Transverse colon (tissue), 4 donors: ENCODE measurements around the gene CDC42BPB.

ENCODE experiments used
- CTCF ChIP-seq, 5 experiments: fragments of 200-600 bp in 3 of 5; fragments of 450-650 bp in 2 of 5; sonication (generic) in 3 of 5; IDR thresholded peaks; 1 replicate in 2 of 5; 2 replicates in 3 of 5; pipeline ENCODE4 v1.5.1; 2016 to 2017; ENCODE audit warnings: antibody characterized with exemption in 5 of 5, inconsistent platforms in 3 of 5, mild to moderate bottlenecking in 2 of 5, moderate library complexity in 1 of 5
- EP300 ChIP-seq: sonication (generic); formaldehyde crosslinking; IDR thresholded peaks from one replicate; pipeline ENCODE4 v1.6.1; 2017; ENCODE audit warnings: antibody characterized with exemption, low read depth
- POLR2A ChIP-seq: fragments of 450-650 bp; IDR thresholded peaks from one replicate; pipeline ENCODE4 v1.6.1; 2016; ENCODE audit warnings: antibody characterized with exemption, mild to moderate bottlenecking, moderate library complexity
- POLR2AphosphoS5 ChIP-seq, 3 donors: sonication (generic); formaldehyde crosslinking; IDR thresholded peaks; one replicate each; pipeline ENCODE4 v1.6.1; 2016; ENCODE audit warnings: antibody characterized with exemption in 3 of 3

DNA sequence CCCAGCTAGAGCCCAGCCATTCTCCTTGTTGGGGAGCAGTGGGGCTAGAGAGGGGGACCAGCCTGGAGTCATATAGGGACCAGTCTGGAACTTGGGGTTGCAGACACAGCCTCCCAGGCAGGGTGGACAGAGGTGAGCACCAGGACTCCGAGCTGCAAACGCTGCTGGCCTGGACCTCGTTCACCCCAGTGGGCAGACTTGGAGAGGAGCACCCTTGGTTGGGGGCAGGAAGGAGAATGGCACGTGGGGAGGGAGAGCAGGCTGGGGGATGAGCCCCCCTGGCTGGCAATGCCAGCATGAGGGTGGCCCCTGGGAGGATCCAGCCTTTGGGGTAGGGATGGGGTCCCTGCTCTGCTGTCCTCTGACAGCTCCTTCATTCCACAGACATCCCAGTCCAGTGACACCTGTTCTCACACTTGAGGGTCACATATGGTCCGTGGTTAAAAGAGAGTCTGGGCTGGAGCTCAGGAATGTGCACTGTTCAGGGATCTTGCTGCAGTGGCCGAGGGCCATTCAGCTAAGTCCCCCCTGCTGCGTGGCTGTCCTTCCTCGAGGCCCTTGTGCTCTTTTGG is 29.5 kb upstream of the CDC42BPB start:
- no peak for TF ChIP-seq CTCF (IDR thresholded peaks at IDR 0.05)
- TF ChIP-seq POLR2AphosphoS5 (IDR thresholded peaks at IDR 0.05) = no peak
- no peak for TF ChIP-seq EP300
- TF ChIP-seq POLR2A = no peak
